CD4-positive, alpha-beta T cell treated with Interleukin-21 for 1 hour (primary cell): ENCODE data around the gene DHX32.
A peak's percentile ranks its signal among the peaks of the same experiment; 100 is the strongest.
"Not testable (repeated sequence)": the region's sequence is repeated elsewhere in the genome, so short reads cannot be mapped to it uniquely, and the experiment has no call there.

ENCODE experiments used
- DNase-seq: peaks from one replicate; pipeline ENCODE4 v3.0.0-alpha.2; 2020

The DHX32 gene

GRCh38 chr10:125881192-125881591 is at the start of gene DHX32:
DHX32 (minus strand) TSS chr10:125881292; CDS start chr10:125880824, 468 bp downstream.
- no peak for DNase-seq

- DNase-seq: no peak
These were observed 48.5 kb upstream of the DHX32 start for GRCh38 chr10:125929618-125930017.

GRCh38 chr10:125928928-125929585 is 48.0 kb upstream of the DHX32 start:
- no peak for DNase-seq

- not testable (repeated sequence) for DNase-seq
These were observed 46.2 kb upstream of the DHX32 start for GRCh38 chr10:125927265-125927664.

- no peak for DNase-seq
These were observed 45.2 kb upstream of the DHX32 start for GRCh38 chr10:125926247-125926646.

- DNase-seq: no peak
These were observed 44.3 kb upstream of the DHX32 start for GRCh38 chr10:125925262-125925834.

- DNase-seq: not testable (repeated sequence)
These were observed 40.7 kb upstream of the DHX32 start for GRCh38 chr10:125921643-125922306.

- DNase-seq: not testable (repeated sequence)
These were observed 36.7 kb upstream of the DHX32 start for GRCh38 chr10:125917704-125918361.

- DNase-seq: no peak
These were observed 35.9 kb upstream of the DHX32 start for GRCh38 chr10:125916977-125917376.

- not testable (repeated sequence) for DNase-seq
These were observed 32.2 kb upstream of the DHX32 start for GRCh38 chr10:125913277-125913676.

GRCh38 chr10:125911990-125912389 is 30.9 kb upstream of the DHX32 start:
- no peak for DNase-seq

- DNase-seq: no peak
These were observed 30.1 kb upstream of the DHX32 start for GRCh38 chr10:125911145-125911544.

- not testable (repeated sequence) for DNase-seq
These were observed 28.4 kb upstream of the DHX32 start for GRCh38 chr10:125909491-125909890.

- DNase-seq: not testable (repeated sequence)
These were observed 27.7 kb upstream of the DHX32 start for GRCh38 chr10:125908813-125909212.

GRCh38 chr10:125907598-125907997 is 26.5 kb upstream of the DHX32 start:
- not testable (repeated sequence) for DNase-seq

GRCh38 chr10:125905069-125905994 is 24.2 kb upstream of the DHX32 start:
- not testable (repeated sequence) for DNase-seq

GRCh38 chr10:125903135-125903640 is 22.1 kb upstream of the DHX32 start:
- DNase-seq: not testable (repeated sequence)

- not testable (repeated sequence) for DNase-seq
These were observed 19.9 kb upstream of the DHX32 start for GRCh38 chr10:125900963-125901362.

- not testable (repeated sequence) for DNase-seq
These were observed 16.2 kb upstream of the DHX32 start for GRCh38 chr10:125897317-125897716.

- peak; percentile 81 for DNase-seq
These were observed 15.2 kb upstream of the DHX32 start, which contains the start of gene FANK1 for GRCh38 chr10:125896088-125896934. FANK1 (plus strand) TSS chr10:125896564; CDS start chr10:125896643, 79 bp downstream.
